GM12878 (cell line): ENCODE data around the gene TPGS1.

Source experiments
- ASH2L ChIP-seq: fragments of 300-600, 200-600 bp; sonication (generic); IDR thresholded peaks from 2 replicates; pipeline ENCODE4 v1.6.1; 2017; ENCODE audit warnings: low read depth, mild to moderate bottlenecking, borderline replicate concordance
- BHLHE40 ChIP-seq, 2 experiments: fragments of 450-650 bp in 1 of 2; IDR thresholded peaks; 2 replicates each; pipeline ENCODE4 v1.6.1; 2011 to 2017; ENCODE audit warnings: low read depth in 2 of 2, borderline replicate concordance in 1 of 2, improper control_type of control experiment in 1 of 2, low read length in 1 of 2, mild to moderate bottlenecking in 1 of 2
- CEBPB ChIP-seq, 2 experiments: fragments of 150-350 bp in 1 of 2; IDR thresholded peaks; 2 replicates each; pipeline ENCODE4 v1.6.1; 2012 to 2014; ENCODE audit warnings: low read depth in 2 of 2, low read length in 2 of 2, borderline replicate concordance in 1 of 2, inconsistent platforms in 1 of 2
- EED ChIP-seq: sonication (generic); IDR thresholded peaks from 2 replicates; pipeline ENCODE4 v1.6.1; 2016; ENCODE audit warnings: antibody characterized with exemption, low read depth
- ETV6 ChIP-seq, 2 experiments: fragments of 450-650 bp in 1 of 2; IDR thresholded peaks in 1 of 2; conservative IDR thresholded peaks in 1 of 2; 2 replicates each; pipeline ENCODE4 v1.6.1; 2014; ENCODE audit warnings: antibody characterized with exemption in 1 of 2, borderline replicate concordance in 1 of 2, low read depth in 1 of 2, mild to moderate bottlenecking in 1 of 2, moderate library complexity in 1 of 2
- KAT2A ChIP-seq: conservative IDR thresholded peaks from 2 replicates; pipeline ENCODE4 v1.6.1; 2011; ENCODE audit warnings: low read depth, low read length; ENCODE audit not compliant: control insufficient read depth
- RBBP5 ChIP-seq: fragments of 200-600 bp; sonication (generic); conservative IDR thresholded peaks from 2 replicates; pipeline ENCODE4 v1.6.1; 2016
- RELA ChIP-seq: fragments of 450-650 bp; IDR thresholded peaks from 2 replicates; pipeline ENCODE4 v1.8.0; 2014; ENCODE audit warnings: borderline replicate concordance; ENCODE audit not compliant: partially characterized antibody
- STAT3 ChIP-seq: IDR thresholded peaks from 2 replicates; pipeline ENCODE4 v1.6.1; 2011; ENCODE audit warnings: low read depth, low read length, improper control_type of control experiment
- TAF1 ChIP-seq: IDR thresholded peaks from 2 replicates; pipeline ENCODE4 v1.6.1; 2011; ENCODE audit warnings: mild to moderate bottlenecking, low read depth, low read length, borderline replicate concordance
- USF2 ChIP-seq: IDR thresholded peaks from 2 replicates; pipeline ENCODE4 v1.6.1; 2011; ENCODE audit warnings: low read depth, low read length, improper control_type of control experiment, borderline replicate concordance
- YY1 ChIP-seq: IDR thresholded peaks from 2 replicates; pipeline ENCODE4 v1.6.1; 2011; ENCODE audit warnings: low read depth, mild to moderate bottlenecking, low read length
- TF ChIP-seq, protein P1 (sequence below), 3 experiments: IDR thresholded peaks in 2 of 3; conservative IDR thresholded peaks in 1 of 3; 2 replicates each; pipeline ENCODE4 v1.5.1; 2011; ENCODE audit warnings: low read depth in 3 of 3, low read length in 3 of 3, mild to moderate bottlenecking in 3 of 3, control low read depth in 2 of 3, moderate library complexity in 2 of 3, inconsistent platforms in 1 of 3, mixed read lengths in 1 of 3; ENCODE audit not compliant: control insufficient read depth in 2 of 3, insufficient read depth in 1 of 3; ENCODE audit errors: extremely low read depth in 1 of 3
- TF ChIP-seq, protein P2 (sequence below): IDR thresholded peaks from 2 replicates; pipeline ENCODE4 v1.6.1; 2012; ENCODE audit warnings: low read length, inconsistent platforms

DNA sequence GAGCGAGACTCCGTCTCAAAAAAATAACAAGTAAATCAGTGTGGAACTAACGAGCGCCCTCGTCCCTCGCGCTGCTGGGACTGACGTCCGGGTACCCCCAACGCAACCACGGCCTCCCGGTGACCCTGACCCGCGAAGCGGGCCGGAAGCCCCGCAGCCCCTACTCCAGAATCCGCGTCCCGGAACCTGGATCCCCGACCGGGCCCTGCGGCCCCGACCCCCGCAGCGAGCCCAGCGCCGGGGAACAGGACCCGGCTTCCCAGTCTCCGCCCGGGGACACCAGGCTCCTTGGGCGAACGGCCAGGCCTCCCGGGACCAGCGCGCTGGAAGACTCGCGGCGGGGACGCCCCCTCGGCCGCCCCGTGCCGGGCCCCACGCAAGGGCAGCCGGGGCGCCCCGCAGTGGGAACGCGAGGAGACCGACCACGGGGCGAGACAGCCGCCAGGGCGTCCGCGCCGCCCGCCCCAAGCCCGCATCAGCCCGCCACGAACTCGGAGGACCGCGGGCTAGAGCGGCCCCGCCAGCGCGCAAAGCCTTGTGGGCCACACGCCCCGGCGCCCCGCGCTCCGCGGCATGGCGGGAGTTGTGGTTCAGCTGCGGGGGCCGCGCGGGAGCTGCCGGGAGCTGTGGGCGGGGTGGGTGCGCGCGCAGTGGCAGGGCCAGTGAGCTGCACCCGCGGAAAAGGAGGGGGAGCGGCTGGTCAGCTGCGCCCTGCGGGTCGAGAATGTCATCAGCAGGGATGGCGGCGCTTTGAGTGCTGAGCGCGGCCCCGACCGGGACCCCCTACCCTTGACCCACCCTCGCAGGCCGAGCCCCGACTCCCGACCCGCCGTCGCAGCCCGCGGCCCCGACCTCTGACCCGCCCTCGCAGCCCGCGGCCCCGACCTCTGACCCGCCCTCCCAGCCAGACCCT is 18.5 kb upstream of the TPGS1 start:
- TF ChIP-seq ETV6 (conservative IDR thresholded peaks at IDR 0.05 in 1 of 2, IDR thresholded peaks at IDR 0.05 in 1 of 2; ENCODE audit: borderline replicate concordance in 1 of 2, low read depth in 1 of 2) (no peak), BHLHE40 (IDR thresholded peaks at IDR 0.05; ENCODE audit: borderline replicate concordance in 1 of 2, low read depth in 2 of 2, low read length in 1 of 2) (peak; percentile 46 to 80; a peak in 3 of 4 replicates), STAT3 (no peak), TAF1 (peak; percentile 83; the same call in 1 of the 2 replicates), YY1 (peak; percentile 88), EED (no peak), RBBP5 (no peak), USF2 (no peak), KAT2A (no peak), ASH2L (no peak), CEBPB (IDR thresholded peaks at IDR 0.05; ENCODE audit: borderline replicate concordance in 1 of 2, low read depth in 2 of 2, low read length in 2 of 2) (no peak), RELA (peak; percentile 78)
- TF ChIP-seq, protein P1, sequence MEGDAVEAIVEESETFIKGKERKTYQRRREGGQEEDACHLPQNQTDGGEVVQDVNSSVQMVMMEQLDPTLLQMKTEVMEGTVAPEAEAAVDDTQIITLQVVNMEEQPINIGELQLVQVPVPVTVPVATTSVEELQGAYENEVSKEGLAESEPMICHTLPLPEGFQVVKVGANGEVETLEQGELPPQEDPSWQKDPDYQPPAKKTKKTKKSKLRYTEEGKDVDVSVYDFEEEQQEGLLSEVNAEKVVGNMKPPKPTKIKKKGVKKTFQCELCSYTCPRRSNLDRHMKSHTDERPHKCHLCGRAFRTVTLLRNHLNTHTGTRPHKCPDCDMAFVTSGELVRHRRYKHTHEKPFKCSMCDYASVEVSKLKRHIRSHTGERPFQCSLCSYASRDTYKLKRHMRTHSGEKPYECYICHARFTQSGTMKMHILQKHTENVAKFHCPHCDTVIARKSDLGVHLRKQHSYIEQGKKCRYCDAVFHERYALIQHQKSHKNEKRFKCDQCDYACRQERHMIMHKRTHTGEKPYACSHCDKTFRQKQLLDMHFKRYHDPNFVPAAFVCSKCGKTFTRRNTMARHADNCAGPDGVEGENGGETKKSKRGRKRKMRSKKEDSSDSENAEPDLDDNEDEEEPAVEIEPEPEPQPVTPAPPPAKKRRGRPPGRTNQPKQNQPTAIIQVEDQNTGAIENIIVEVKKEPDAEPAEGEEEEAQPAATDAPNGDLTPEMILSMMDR (IDR thresholded peaks at IDR 0.05 in 2 of 3, conservative IDR thresholded peaks at IDR 0.05 in 1 of 3; ENCODE audit: control insufficient read depth in 2 of 3, extremely low read depth in 1 of 3, insufficient read depth in 1 of 3, low read depth in 3 of 3, low read length in 3 of 3) = no peak
- TF ChIP-seq, protein P2, sequence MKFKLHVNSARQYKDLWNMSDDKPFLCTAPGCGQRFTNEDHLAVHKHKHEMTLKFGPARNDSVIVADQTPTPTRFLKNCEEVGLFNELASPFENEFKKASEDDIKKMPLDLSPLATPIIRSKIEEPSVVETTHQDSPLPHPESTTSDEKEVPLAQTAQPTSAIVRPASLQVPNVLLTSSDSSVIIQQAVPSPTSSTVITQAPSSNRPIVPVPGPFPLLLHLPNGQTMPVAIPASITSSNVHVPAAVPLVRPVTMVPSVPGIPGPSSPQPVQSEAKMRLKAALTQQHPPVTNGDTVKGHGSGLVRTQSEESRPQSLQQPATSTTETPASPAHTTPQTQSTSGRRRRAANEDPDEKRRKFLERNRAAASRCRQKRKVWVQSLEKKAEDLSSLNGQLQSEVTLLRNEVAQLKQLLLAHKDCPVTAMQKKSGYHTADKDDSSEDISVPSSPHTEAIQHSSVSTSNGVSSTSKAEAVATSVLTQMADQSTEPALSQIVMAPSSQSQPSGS = no peak
